Neural cell (in vitro differentiated cells): Measurements from ENCODE around the gene FBXL15.

Experiments used
- TF ChIP-seq, protein P1 (sequence below): IDR thresholded peaks from 2 replicates; pipeline ENCODE4 v1.6.1; 2012; ENCODE audit warnings: borderline replicate concordance
- TF ChIP-seq, protein P2 (sequence below): fragments of 450-650 bp; IDR thresholded peaks from 2 replicates; pipeline ENCODE4 v1.5.1; 2014; ENCODE audit warnings: antibody characterized with exemption, mild to moderate bottlenecking, moderate library complexity; ENCODE audit not compliant: poor library complexity, severe bottlenecking

DNA sequence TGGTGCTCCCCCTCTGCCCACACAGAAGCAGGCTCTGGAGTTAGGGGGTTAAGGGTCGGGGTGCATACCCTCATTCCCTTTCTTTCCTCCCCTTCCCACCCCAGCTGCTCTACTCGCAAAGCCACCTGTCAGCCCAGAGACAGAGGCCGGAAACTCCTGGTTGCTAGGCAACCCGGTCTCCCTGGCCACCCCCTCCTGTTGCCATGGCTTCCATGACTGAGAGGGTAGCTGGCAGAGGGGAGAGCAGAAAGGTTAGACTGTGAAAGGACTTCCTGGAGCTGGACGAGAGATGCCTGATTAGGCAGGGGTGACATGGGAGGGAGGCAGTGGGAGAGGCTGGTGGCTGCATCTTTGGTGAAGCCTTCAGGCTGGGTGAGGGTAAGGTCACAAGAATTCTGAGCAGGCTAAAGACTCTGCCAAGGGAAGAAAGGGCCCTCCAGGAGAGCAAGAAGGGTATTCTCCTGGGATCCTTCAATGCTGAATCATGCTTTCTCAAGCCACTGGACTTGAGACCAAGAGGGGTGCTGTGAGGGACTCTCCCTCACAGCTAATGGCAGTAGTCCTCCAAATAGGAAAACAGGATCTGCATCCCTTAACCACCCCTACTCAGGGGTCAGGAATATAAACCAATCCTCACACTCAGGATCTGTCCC lies 7.5 kb upstream of the FBXL15 start:
- TF ChIP-seq, protein P1, sequence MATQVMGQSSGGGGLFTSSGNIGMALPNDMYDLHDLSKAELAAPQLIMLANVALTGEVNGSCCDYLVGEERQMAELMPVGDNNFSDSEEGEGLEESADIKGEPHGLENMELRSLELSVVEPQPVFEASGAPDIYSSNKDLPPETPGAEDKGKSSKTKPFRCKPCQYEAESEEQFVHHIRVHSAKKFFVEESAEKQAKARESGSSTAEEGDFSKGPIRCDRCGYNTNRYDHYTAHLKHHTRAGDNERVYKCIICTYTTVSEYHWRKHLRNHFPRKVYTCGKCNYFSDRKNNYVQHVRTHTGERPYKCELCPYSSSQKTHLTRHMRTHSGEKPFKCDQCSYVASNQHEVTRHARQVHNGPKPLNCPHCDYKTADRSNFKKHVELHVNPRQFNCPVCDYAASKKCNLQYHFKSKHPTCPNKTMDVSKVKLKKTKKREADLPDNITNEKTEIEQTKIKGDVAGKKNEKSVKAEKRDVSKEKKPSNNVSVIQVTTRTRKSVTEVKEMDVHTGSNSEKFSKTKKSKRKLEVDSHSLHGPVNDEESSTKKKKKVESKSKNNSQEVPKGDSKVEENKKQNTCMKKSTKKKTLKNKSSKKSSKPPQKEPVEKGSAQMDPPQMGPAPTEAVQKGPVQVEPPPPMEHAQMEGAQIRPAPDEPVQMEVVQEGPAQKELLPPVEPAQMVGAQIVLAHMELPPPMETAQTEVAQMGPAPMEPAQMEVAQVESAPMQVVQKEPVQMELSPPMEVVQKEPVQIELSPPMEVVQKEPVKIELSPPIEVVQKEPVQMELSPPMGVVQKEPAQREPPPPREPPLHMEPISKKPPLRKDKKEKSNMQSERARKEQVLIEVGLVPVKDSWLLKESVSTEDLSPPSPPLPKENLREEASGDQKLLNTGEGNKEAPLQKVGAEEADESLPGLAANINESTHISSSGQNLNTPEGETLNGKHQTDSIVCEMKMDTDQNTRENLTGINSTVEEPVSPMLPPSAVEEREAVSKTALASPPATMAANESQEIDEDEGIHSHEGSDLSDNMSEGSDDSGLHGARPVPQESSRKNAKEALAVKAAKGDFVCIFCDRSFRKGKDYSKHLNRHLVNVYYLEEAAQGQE, result no peak
- TF ChIP-seq, protein P2, sequence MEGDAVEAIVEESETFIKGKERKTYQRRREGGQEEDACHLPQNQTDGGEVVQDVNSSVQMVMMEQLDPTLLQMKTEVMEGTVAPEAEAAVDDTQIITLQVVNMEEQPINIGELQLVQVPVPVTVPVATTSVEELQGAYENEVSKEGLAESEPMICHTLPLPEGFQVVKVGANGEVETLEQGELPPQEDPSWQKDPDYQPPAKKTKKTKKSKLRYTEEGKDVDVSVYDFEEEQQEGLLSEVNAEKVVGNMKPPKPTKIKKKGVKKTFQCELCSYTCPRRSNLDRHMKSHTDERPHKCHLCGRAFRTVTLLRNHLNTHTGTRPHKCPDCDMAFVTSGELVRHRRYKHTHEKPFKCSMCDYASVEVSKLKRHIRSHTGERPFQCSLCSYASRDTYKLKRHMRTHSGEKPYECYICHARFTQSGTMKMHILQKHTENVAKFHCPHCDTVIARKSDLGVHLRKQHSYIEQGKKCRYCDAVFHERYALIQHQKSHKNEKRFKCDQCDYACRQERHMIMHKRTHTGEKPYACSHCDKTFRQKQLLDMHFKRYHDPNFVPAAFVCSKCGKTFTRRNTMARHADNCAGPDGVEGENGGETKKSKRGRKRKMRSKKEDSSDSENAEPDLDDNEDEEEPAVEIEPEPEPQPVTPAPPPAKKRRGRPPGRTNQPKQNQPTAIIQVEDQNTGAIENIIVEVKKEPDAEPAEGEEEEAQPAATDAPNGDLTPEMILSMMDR, result no peak
